Measurements from ENCODE around the gene CDKL4. TPM values are rescaled to one million over a fixed set of nuclear protein-coding genes. Genes with fewer than 3 reads are reported as not detected.
A peak's percentile ranks its signal among the peaks of the same experiment; 100 is the strongest.

CDKL4 gene
- total RNA-seq, 8 experiments from 2014 or later, result 0.29 to 3.0 (median 1.9) TPM

GRCh38 chr2:39225567-39225966 is 18.2 kb downstream of the CDKL4 start:
- in situ Hi-C loops (cut with MboI; ENCODE audit: low pct_unique_long_range_greater_than_20kb in 2 of 9, low sequenced_read_pairs in 9 of 9, unreplicated experiment in 9 of 9), result loop anchor here in 7 of 9 experiments (10.0 to 25.0 kb wide), 5 partner anchors 111 to 288 kb away; partner anchors contain the start of gene SOS1 (in 1 of the 7)
- no peak overlapping the region for H3K4me3 ChIP-seq
- 38 to 100% (median 79%) methylated on average over 1 of the region's 1 CpG; no CpG with 5 or more reads in 2 of the 10 experiments for WGBS, 10 experiments
- H3K27ac ChIP-seq, result no peak overlapping the region
- ATAC-seq (replicated peaks in 6 of 8), result no peak
- H3K4me1 ChIP-seq (replicated peaks in 1 of 2), result no peaks in the 10 kb centered on the region

- in situ Hi-C loops (cut with MboI; ENCODE audit: low pct_unique_long_range_greater_than_20kb in 2 of 9, low sequenced_read_pairs in 9 of 9, unreplicated experiment in 9 of 9), result loop anchor here in 2 of 9 experiments (10.0 to 25.0 kb wide), 3 partner anchors 109 to 162 kb away; no protein-coding TSS in a partner anchor
- H3K4me3 ChIP-seq, result no peak overlapping the region
- ATAC-seq (replicated peaks in 6 of 8), result no peak
- WGBS, 10 experiments, result 67 to 100% (median 78%) methylated on average over 1 of the region's 1 CpG
- H3K27ac ChIP-seq, result no peak overlapping the region
- no peaks in the 10 kb centered on the region for H3K4me1 ChIP-seq (replicated peaks in 1 of 2)
These were observed 19.9 kb downstream of the CDKL4 start for GRCh38 chr2:39223909-39224308.

GRCh38 chr2:39221459-39221858 is 22.3 kb downstream of the CDKL4 start:
- no peak overlapping the region for H3K4me3 ChIP-seq
- H3K27ac ChIP-seq, result no peak overlapping the region
- in situ Hi-C loops (cut with MboI; ENCODE audit: low pct_unique_long_range_greater_than_20kb in 2 of 9, low sequenced_read_pairs in 9 of 9, unreplicated experiment in 9 of 9), result loop anchor here in 2 of 9 experiments (10.0 to 25.0 kb wide), 3 partner anchors 107 to 159 kb away; no protein-coding TSS in a partner anchor
- no peaks in the 10 kb centered on the region for H3K4me1 ChIP-seq (replicated peaks in 1 of 2)
- ATAC-seq (replicated peaks in 6 of 8), result peak in 3 of 8 experiments; percentile 42 to 93 (median 66)
- 73 to 100% (median 90%) methylated on average over 1 to 3 of the region's 3 CpGs; no CpG with 5 or more reads in 3 of the 10 experiments for WGBS, 10 experiments

GRCh38 chr2:39220136-39220535 is 23.6 kb downstream of the CDKL4 start:
- in situ Hi-C loops (cut with MboI; ENCODE audit: low pct_unique_long_range_greater_than_20kb in 2 of 9, low sequenced_read_pairs in 9 of 9, unreplicated experiment in 9 of 9), result loop anchor here in 2 of 9 experiments (10.0 to 25.0 kb wide), 3 partner anchors 105 to 158 kb away; no protein-coding TSS in a partner anchor
- no peak overlapping the region for H3K4me3 ChIP-seq
- no peak for ATAC-seq (replicated peaks in 6 of 8)
- no peak overlapping the region for H3K27ac ChIP-seq
- WGBS, 10 experiments, result 74 to 100% (median 84%) methylated on average over 1 to 2 of the region's 2 CpGs; no CpG with 5 or more reads in 4 of the 10 experiments
- no peaks in the 10 kb centered on the region for H3K4me1 ChIP-seq (replicated peaks in 1 of 2)

- in situ Hi-C loops (cut with MboI; ENCODE audit: low pct_unique_long_range_greater_than_20kb in 2 of 9, low sequenced_read_pairs in 9 of 9, unreplicated experiment in 9 of 9), result loop anchor here in 1 of 9 experiments (25.0 kb wide), 1 partner anchor 156 kb away; no protein-coding TSS in a partner anchor
- no peaks in the 10 kb centered on the region for H3K4me1 ChIP-seq (replicated peaks in 1 of 2)
- no peak overlapping the region for H3K27ac ChIP-seq
- WGBS, 10 experiments, result 80 to 100% (median 95%) methylated on average over 1 to 5 of the region's 5 CpGs; no CpG with 5 or more reads in 6 of the 10 experiments
- ATAC-seq (replicated peaks in 6 of 8), result no peak
- no peak overlapping the region for H3K4me3 ChIP-seq
These were observed 25.4 kb downstream of the CDKL4 start for GRCh38 chr2:39218391-39218790.

- no peak overlapping the region for H3K4me3 ChIP-seq
- H3K27ac ChIP-seq, result no peak overlapping the region
- in situ Hi-C loops (cut with MboI; ENCODE audit: low pct_unique_long_range_greater_than_20kb in 2 of 9, low sequenced_read_pairs in 9 of 9, unreplicated experiment in 9 of 9), result loop anchor here in 1 of 9 experiments (25.0 kb wide), 1 partner anchor 155 kb away; no protein-coding TSS in a partner anchor
- no peaks in the 10 kb centered on the region for H3K4me1 ChIP-seq (replicated peaks in 1 of 2)
- WGBS, 10 experiments, result 48 to 81% (median 73%) methylated on average over 2 to 4 of the region's 4 CpGs; no CpG with 5 or more reads in 2 of the 10 experiments
- no peak for ATAC-seq (replicated peaks in 6 of 8)
These were observed 26.6 kb downstream of the CDKL4 start for GRCh38 chr2:39217192-39217550.

- no peaks in the 10 kb centered on the region for H3K4me1 ChIP-seq (replicated peaks in 1 of 2)
- 70 to 100% (median 82%) methylated on average over 2 to 12 of the region's 12 CpGs for WGBS, 10 experiments
- in situ Hi-C loops (cut with MboI; ENCODE audit: low pct_unique_long_range_greater_than_20kb in 2 of 9, low sequenced_read_pairs in 9 of 9, unreplicated experiment in 9 of 9), result loop anchor here in 1 of 9 experiments (25.0 kb wide), 1 partner anchor 154 kb away; no protein-coding TSS in a partner anchor
- no peak for ATAC-seq (replicated peaks in 6 of 8)
- H3K27ac ChIP-seq, result no peak overlapping the region
- H3K4me3 ChIP-seq, result no peak overlapping the region
These were observed 27.2 kb downstream of the CDKL4 start for GRCh38 chr2:39216346-39217191.

- in situ Hi-C loops (cut with MboI; ENCODE audit: low pct_unique_long_range_greater_than_20kb in 2 of 9, low sequenced_read_pairs in 9 of 9, unreplicated experiment in 9 of 9), result loop anchor here in 1 of 9 experiments (25.0 kb wide), 1 partner anchor 153 kb away; no protein-coding TSS in a partner anchor
These were observed 28.2 kb downstream of the CDKL4 start for GRCh38 chr2:39215545-39215944.

GRCh38 chr2:39213015-39213414 is 30.8 kb downstream of the CDKL4 start:
- in situ Hi-C loops (cut with MboI; ENCODE audit: low pct_unique_long_range_greater_than_20kb in 2 of 9, low sequenced_read_pairs in 9 of 9, unreplicated experiment in 9 of 9), result loop anchor here in 1 of 9 experiments (25.0 kb wide), 1 partner anchor 151 kb away; no protein-coding TSS in a partner anchor
- H3K27ac ChIP-seq, result no peak overlapping the region
- H3K4me1 ChIP-seq (replicated peaks in 1 of 2), result no peaks in the 10 kb centered on the region
- H3K4me3 ChIP-seq, result no peak overlapping the region
- WGBS, 10 experiments, result 86 to 100% (median 91%) methylated on average over 1 of the region's 1 CpG; no CpG with 5 or more reads in 2 of the 10 experiments
- ATAC-seq (replicated peaks in 6 of 8), result no peak

More at GRCh38 chr2:39215545-39215944, 28.2 kb downstream of the CDKL4 start:
- 64 to 100% (median 91%) methylated on average over 1 to 2 of the region's 2 CpGs; no CpG with 5 or more reads in 1 of the 10 experiments for WGBS, 10 experiments
- Histone ChIP-seq H3K27ac (no peak overlapping the region), H3K4me3 (no peak overlapping the region), H3K4me1 (replicated peaks in 1 of 2) (no peaks in the 10 kb centered on the region)
- no peak for ATAC-seq (replicated peaks in 6 of 8)

- Histone ChIP-seq H3K4me1 (replicated peaks in 1 of 2) (no peaks in the 10 kb centered on the region), H3K27ac (no peak overlapping the region), H3K4me3 (no peak overlapping the region)
- in situ Hi-C loops (cut with MboI; ENCODE audit: low pct_unique_long_range_greater_than_20kb in 2 of 9, low sequenced_read_pairs in 9 of 9, unreplicated experiment in 9 of 9), result loop anchor here in 1 of 9 experiments (25.0 kb wide), 1 partner anchor 149 kb away; no protein-coding TSS in a partner anchor
- WGBS, 10 experiments, result 17 to 100% (median 80%) methylated on average over 1 of the region's 1 CpG; no CpG with 5 or more reads in 1 of the 10 experiments
- ATAC-seq (replicated peaks in 6 of 8), result no peak
These were observed 32.9 kb downstream of the CDKL4 start for GRCh38 chr2:39210846-39211245.

GRCh38 chr2:39203382-39203781 is 40.4 kb downstream of the CDKL4 start:
- ATAC-seq (replicated peaks in 6 of 8), result no peak
- Histone ChIP-seq H3K4me3 (no peak overlapping the region), H3K4me1 (replicated peaks in 1 of 2) (peaks cover 0 to 2% of the 10 kb centered on the region in 2 donors), H3K27ac (no peak overlapping the region)
- in situ Hi-C loops (cut with MboI; ENCODE audit: low pct_unique_long_range_greater_than_20kb in 2 of 9, low sequenced_read_pairs in 9 of 9, unreplicated experiment in 9 of 9), result loop anchor here in 1 of 9 experiments (25.0 kb wide), 1 partner anchor 141 kb away; no protein-coding TSS in a partner anchor
- 56 to 97% (median 89%) methylated on average over 3 to 6 of the region's 6 CpGs; no CpG with 5 or more reads in 2 of the 10 experiments for WGBS, 10 experiments

- Histone ChIP-seq H3K4me1 (replicated peaks in 1 of 2) (peaks cover 0 to 2% of the 10 kb centered on the region in 2 donors), H3K27ac (no peak overlapping the region), H3K4me3 (no peak overlapping the region)
- ATAC-seq (replicated peaks in 6 of 8), result peak in 4 of 8 experiments; percentile 24 to 46 (median 44)
- in situ Hi-C loops (cut with MboI; ENCODE audit: low pct_unique_long_range_greater_than_20kb in 2 of 9, low sequenced_read_pairs in 9 of 9, unreplicated experiment in 9 of 9), result loop anchor here in 1 of 9 experiments (25.0 kb wide), 1 partner anchor 141 kb away; no protein-coding TSS in a partner anchor
- 0 to 90% (median 40%) methylated on average over 1 of the region's 1 CpG; no CpG with 5 or more reads in 1 of the 10 experiments for WGBS, 10 experiments
These were observed 41.0 kb downstream of the CDKL4 start for GRCh38 chr2:39202639-39203369.
